DMS153 (cell line): Measurements from ENCODE around the gene TXNDC2.

ENCODE experiments used
- DNase-seq: peaks from one replicate; lab custom pipeline; 2025; lab: John Stamatoyannopoulos, UW

Gene TXNDC2

DNA sequence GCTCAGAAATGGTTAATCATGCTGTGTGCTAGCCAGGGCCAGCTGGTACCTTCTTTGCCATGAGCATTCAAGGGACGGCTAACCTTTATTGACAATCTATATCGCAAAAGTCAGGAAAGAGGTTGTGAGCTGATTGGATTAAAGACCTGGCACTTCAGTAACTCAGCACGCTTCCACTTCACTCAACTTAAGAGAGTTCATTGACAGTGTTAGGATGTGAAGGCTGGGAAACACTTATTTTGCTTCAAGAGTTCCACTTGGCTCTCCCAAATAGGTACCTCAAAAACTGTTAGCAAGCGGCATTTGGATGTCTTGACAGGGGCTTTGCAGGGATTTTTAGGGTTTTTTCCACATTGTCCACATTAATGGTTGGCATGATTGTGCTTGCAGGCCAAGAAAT, 25.1 kb upstream of the TXNDC2 start:
- no peak for DNase-seq

DNA sequence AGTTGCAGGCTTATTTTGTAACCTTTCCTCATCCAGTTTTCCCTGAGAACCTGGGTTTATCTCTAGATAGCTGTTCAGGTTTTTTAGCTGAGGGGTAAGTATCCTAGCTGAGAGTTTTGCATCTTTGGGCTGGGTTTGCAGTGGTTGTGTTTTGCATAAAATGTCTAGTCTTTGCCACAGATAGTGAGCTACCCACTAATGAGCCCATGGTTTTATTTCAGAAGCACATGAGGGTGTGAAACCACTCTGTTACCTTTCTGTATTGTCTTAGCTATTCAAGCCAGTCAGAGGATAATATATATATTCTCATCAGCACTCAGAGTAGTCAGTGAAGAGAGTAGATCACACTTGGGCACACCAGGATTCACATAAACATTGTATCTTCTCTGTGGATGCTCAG, 24.6 kb upstream of the TXNDC2 start:
- no peak for DNase-seq

DNA sequence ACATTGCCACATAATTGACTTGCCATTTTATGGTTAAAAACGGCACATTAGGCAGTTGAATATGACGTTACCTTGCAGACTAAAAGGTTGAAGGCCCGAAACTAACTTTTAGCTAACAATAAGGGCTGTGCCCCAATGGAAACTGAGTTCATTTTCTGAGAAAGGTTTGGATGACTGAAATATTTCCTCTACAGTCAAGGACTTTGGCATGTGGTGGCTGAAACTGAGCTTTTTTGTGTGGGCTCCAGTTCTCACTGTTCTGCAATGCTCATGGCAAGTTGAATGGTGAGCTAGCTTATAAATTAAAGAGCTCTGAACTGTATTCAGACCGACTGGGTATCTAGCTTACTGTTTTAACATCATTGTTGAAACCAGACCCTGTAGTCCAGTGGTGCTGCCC, 23.8 kb upstream of the TXNDC2 start:
- no peak for DNase-seq

DNA sequence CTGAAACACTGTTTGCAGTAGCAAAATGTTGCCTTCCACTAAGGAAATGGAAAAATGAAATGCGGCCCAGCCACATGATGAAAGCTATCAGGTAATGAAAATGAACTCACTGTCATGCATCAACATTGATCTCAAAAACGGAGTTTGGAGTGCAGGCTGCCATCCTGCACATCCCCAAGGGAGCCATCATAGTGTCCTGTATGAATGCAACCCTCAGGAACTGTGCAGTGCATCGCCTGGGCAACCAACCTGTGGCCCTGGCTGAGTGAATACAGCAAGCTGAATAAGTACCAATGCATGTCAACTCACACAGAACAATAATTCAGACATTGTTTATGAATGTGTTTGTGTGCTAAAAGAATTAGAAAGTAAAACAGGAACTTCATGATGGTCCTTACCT, 23.1 kb upstream of the TXNDC2 start:
- DNase-seq = peak; percentile 72

DNA sequence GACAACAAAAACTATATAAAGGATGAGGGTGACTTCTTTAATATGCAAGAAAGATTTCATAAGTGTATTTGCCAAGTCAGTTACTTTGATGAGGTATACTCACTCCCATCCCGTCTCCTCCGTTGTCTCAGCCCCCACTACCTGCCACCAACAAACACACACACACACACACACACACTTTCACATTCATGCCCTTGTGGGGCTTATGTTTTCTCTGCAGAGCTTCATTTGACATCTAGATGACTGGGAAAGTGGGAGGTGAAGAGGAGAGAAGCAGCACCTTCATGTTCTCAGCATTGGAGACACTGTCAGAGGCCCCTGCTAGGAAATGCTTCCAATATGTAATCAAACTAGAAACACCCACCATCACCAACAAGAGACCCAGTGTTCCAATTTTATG, 22.5 kb upstream of the TXNDC2 start:
- no peak for DNase-seq

DNA sequence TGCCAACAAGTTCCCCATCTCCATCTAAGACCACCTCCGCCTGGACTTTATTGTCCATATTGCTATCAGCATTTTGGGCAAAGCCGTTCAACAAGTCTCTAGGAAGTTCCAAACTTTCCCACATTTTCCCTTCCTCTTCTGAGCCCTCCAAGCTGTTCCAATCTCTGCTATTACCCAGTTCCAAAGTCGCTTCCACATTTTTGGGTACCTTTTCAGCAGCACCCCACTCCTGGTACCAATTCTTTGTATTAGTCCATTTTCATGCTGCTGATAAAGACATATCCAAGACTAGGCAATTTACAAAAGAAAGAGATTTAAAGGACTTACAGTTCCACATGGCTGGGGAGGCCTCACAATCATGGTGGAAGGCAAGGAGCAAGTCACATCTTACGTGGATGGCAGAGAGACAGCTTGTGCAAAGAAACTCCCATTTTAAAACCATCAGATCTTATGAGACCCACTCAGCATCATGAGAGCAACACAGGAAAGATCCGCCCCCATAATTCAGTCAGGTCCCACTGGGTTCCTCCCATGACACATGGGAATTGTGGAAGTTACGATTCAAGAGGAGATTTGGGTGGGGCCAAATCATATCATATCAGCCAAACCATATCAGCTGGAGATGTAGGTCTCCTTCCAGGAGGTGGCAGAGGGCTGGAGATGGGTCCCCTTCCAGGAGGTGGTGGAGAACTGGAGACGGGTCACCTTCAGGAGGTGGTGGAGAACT, 19.8 kb upstream of the TXNDC2 start:
- DNase-seq = no peak

DNA sequence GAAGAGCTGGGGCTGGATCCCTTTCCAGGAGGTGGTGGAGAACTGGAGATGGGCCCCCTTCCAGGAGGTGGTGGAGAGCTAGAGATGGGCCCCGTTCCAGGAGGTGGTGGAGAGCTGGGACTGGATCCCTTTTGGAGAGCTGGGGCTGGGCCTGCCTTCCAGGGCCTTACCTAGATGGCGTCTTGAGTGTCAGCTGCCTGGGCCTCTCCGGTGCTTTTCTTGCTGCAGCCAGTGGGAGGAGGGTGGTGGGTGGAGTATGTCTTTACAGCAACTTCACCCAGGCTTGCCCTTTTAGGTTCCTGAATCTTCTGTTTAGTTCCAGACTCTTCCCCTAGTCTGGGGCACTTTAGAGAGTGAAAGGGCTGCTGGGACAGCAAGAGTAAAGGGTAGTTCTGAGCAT, 19.1 kb upstream of the TXNDC2 start:
- DNase-seq = no peak

DNA sequence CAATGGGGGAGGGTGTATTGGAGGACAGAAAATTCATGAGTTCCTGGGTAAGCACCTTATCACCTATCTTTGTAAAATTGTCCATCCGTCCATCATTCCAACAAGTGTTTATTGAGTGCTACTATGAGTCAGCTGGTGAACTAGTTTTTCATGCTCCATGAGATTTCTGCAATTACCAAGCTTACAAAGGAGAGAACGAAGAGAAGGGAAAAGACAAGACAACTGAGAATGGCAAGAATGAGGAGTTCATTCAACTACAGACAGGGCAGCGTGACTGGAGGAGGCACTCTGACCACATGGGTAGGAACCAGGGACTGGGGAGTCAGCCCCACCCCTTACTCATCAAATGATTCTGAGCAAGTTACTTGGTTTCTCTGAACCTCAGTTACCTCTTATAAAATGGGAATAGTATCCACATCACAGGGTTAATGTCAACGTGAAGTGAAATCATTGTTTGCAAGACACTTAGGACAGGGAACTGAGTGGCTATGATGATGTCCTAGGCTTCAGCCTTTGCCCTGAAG, 18.6 kb upstream of the TXNDC2 start:
- no peak for DNase-seq

DNA sequence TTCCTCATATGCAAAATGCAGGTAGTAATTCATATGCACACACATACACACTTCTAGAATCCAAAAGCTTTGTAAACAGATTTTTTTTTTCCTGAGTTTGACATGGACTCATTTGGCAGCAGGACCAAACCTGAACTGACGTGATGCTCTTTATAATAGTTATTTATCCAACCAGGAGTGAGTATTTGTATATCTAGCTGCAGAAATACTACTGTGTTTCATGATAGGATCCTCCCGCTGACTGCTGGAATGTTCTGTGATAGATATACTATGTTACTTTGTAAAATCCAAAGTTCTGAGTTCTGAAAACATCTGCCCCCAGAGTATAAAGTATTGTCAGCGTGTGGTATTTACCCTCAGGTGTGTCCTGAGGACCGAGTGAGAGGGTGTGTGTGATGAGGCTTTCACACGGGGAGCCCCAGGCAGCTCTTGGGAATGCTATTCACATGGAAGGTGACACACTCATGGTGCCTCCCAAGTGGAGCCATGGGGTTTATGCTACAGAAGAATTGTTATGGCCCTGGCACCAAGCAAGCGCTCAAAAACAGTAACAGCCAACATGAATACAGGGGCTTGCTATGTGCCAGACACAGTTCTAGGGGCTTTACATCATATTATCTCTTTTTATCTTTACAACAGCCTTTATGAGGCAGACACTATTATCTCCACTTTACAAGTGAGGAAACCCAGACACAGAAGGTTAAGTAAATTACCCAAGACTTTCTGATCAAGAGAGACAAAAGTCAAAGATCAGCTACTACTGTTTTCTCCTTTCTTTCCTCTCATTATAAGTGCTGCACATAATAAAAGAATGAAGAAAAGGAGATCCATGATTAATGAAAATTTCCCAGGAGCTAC, 16.7 kb upstream of the TXNDC2 start:
- DNase-seq = no peak

DNA sequence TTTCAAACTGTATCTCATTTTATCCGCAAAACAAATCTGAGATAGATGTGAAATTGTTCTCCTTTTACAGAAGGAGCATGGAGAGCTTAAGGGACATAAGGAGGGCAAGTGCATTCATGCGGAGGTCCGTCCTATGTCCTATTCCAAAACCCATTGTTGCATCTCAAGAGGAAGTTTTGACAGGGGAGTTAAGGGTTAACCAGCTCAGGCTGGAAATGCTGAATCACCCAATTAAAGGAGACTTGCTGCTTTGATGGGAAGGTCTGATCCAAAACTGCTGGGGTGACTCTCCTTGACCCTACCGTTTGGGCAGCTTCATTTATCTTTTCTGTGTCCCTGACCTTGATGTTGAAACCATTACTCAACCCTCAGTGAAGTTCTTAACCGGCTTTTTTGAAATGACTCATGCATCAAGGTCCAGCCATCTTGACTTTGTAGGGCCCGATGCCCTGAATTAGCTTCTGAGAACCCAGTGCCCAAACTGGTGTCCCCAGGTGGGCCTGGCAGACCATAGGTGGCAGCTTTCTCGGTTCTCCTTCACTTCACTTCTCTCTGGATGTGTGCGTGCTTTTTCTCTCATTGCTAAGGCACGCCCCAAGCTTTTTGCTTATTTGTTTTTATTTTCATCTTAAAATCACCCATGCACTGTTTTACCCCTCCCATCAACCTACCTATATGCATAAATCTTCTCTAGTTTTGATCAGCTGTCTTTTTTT, 15.9 kb upstream of the TXNDC2 start:
- no peak for DNase-seq

DNA sequence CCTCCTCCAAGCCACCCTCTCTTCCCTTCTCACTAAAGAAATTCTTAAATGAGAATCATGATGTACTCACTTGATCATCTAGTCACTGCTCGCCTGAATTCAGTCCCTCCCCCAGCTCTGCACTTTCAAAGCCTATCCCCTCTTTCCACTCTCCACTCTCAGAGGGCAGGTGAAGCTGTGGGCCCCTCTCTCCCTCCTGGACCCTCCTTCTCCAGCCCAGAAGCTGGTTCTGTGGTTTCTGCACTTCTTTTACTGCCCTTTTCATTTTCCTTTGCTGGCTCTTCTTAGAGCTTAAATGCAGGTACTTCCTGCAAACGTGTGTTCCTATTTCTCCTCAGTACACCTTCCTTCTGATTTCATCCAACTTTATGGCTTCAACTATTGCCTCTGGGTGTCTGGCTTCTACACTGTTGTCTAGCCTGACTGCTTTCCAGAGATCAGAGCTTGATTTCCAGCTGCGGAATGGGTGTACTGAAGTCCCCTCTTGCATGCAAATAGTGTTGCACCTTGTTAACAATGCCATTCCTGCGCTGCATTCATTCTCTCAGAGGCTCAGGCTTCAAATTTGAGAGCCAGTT, 15.3 kb upstream of the TXNDC2 start:
- DNase-seq = no peak

DNA sequence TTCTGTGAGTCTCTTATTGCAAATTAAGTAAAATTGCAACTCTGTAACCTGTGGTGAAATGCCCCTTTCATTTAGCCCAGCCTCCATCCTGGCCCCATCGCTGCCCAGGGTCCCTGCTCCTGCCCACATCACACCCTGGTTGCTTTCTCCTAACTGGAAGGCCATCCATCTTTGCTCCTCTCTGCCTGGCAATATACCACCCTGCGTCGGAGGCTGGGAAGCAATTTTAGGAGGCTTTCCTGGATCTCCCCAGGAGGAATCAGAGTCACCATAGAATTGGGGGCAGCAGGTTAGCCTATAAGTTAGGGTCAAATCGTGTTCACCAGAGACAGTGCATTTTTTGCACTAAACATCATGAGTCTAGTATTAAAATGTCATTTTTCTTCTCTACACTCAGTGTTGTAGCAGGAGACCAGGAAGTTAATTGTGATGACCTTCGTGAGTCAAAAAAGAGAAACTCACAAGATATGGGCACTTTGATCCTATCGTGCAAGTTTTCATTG, 14.5 kb upstream of the TXNDC2 start:
- DNase-seq = no peak

DNA sequence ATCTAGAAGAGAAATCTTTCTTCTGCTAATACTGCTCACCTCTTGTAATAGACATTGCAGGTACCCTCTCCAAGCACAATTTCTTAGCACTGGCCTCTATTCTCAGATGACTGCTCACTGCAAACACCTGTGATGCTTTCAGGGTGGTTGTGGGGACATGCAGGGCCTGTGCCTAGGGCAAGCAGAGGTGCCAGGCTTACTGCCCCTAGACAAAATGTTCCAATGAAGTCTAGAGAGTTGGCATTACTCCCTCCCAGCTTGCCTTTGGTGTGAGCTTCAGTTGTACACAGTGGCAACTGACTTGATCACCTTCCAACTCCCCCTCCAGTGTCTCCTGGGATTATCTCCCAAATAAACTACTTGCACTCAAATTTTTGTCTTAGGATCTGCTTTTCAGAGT, 12.9 kb upstream of the TXNDC2 start:
- DNase-seq = no peak

DNA sequence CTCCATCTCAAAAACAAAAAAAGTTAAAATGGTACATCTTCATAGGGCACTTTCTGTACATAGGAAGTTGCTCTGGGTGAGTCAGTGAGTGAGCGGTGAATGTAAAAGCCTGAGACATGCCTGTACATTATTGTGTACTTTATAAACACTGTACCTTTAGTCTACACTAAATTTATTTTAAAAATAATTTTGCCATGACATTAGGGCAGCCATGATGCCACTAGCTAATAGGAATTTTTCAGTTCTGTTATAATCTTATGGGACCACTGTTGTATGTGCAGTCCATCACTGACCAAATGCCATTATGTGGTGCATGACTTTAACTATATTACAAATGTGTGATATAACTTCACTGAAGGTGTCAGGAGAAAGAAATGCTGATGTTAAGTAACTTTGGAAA, 11.0 kb upstream of the TXNDC2 start:
- DNase-seq = no peak

DNA sequence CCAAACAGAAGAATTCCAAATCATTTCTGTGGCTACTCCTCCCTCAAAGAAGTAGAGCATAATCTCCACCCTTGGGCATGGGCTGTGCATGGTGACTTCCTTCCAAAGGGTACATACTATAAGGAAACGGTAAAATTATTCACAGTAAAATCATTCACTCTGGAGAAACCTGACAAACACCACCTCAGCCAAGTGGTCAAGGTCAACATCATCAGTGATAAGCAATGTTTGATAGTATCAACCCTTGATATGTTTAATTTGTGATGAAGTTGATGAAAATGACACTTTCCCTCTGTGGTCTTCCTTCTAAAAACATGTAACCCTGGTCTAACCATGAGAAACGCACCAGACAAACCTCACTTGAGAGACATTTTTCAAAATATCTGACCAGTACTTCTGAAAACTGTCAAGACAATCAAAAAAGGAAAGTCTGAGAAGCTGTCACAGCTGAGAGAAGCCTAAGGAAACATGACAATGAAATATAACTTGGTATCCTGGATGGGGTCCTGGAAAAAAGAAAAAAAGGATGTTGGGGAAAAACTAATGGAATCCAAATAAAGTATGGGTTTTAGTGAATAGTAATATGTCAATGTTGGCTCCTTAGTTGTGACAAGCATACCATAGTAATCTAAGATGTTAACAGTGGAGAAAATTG, 9.4 kb upstream of the TXNDC2 start:
- DNase-seq = no peak

DNA sequence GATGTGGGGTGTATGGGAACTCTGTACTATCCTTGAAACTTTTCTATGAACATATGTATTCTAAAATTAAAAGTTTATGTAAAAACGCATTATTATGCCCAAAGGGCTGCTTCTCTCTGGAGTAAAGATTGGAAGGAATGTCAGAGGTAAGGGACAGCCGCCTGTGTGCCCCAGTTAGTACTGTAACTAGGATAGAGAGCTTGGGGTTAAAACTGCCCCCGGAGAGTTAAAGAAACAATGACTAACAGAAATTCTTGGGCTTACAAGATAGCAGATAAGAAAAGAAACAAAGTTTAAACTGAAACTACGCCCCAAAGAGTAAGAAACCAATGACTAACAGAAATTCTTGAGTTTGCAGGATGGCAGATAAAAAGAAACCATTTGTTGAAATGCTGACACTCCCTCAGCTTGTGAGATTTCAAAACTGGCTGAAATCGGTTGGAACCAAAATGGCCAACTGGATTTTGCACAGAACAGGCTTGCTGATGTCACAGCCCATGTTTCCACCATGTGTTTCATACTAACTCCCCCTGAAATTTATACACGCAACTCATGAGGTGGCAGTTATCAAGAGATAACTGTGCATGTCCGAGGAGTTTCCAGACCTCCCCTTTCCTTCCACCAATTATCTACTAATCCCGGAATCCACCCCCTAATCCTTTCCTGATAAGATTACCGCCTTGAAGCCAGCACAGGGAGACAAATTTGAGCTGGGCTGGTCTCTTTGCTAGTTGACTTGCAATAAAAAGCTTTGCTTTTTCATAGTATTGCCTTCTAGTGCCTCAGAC, 8.7 kb upstream of the TXNDC2 start:
- no peak for DNase-seq

DNA sequence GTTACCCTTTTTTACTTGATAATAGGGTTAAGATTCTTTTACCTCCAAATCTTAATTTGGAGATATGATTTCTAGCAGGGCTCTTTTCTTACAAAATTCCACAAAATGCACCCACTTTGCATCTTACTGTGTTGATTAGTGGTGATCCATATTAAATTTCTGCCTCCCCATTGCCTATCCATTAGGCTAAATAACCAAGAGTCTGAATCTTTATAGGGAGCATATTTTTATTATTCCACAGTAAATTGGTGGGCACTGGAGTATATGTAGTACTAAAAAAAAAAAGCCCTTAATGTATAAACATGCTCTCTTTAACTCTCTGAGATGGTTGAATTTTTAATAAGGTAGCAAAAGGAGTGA, 8.1 kb upstream of the TXNDC2 start:
- DNase-seq = no peak

DNA sequence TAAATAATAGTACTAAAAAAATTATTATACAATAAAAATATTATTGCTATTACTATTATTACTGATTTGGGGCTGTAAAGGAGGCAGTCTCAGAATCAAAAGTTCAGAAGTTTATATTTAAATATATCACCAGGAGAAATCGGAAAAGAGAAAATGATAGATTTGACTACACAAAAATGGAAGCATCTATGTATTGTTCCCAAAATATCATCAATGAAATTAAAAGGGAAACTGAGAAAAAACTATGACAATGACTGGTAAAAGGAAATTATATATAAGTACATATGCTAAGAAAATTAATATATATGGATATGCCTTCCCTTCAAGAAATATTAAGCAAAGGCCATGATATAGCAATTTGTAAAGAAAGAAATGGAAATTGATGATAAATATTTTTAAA, 7.7 kb upstream of the TXNDC2 start:
- DNase-seq = no peak

DNA sequence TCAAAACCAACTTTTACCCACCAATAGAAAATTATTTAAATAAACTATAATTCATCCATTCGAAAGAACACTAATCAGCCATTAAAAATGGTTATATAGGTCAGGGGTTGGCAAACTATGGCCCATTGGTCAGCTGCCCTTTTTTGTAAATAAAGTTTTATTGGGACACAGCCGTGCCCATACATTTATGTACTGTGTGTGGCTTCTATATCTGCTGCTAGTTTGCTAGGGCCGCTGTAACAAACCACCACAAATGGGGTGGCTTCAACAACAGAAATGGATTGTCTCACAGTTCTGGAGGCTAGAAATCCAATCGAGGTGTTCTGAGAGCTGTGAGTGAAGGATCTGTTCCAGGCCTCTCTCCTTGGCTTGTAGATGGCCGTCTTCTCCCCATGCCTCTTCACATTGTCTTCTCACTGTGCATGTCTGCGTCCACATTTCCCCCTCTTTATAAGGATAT, 7.0 kb upstream of the TXNDC2 start:
- DNase-seq = no peak

DNA sequence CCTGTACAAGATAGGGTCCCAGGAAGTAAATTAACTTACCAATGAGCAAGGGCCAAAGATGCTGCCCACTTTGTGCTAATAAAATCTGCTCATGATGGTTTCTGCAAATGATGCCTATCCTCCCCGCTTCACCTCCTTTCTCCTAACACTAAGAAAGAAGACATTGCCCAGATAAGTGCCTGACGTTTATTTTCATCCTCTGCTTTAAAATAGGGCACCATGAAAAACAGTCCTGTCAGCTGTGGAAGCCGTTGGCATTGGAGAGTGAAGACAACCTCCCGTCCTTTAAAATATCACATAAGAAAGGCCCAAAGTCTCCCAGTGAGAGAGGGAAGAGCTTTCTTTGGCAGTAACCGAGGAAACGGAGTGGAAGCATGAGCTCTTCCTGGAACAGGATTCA, 1.7 kb upstream of the TXNDC2 start:
- DNase-seq = no peak
